Kidney capillary endothelial cell (primary cell): ENCODE results near the gene EHMT2.

Source experiments
- DNase-seq: peaks from one replicate; pipeline ENCODE4 v3.0.0-alpha.2; 2018; ENCODE audit warnings: low spot score

Gene EHMT2

DNA sequence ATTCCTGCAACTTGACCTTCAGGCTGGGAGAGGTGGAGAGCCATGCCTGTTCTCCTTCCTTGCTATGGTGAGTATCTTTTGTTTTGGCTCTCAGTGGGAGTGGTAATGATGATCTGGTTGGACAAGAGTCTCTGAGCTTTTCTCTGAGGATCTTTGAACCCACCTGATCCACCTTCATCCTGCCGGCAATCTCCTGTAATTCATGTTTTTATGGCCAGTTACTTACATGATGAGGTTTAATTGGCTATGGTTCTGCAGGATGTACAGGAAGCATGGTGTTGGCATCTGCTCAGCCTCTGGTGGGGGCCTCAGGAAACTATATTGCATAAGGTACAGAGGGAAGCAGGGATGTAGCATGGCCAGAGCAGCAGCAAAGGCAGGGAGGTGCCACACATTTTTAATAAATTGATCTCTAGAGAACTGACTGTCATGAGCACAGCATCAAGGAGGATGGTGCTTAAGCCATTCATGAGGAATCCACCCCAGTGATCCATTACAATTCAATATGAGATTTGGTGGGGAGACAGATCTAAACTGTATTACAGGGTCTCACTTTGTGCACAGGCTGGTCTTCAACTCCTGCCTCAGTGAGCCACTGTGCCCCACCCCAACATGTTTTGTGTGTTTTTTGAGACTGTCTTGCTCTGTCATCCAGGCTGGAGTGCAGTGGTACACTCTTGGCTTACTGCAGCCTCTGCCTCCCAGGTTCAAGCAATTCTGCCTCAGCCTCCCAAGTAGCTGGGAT, 60.0 kb downstream of the EHMT2 start:
- no peak for DNase-seq

DNA sequence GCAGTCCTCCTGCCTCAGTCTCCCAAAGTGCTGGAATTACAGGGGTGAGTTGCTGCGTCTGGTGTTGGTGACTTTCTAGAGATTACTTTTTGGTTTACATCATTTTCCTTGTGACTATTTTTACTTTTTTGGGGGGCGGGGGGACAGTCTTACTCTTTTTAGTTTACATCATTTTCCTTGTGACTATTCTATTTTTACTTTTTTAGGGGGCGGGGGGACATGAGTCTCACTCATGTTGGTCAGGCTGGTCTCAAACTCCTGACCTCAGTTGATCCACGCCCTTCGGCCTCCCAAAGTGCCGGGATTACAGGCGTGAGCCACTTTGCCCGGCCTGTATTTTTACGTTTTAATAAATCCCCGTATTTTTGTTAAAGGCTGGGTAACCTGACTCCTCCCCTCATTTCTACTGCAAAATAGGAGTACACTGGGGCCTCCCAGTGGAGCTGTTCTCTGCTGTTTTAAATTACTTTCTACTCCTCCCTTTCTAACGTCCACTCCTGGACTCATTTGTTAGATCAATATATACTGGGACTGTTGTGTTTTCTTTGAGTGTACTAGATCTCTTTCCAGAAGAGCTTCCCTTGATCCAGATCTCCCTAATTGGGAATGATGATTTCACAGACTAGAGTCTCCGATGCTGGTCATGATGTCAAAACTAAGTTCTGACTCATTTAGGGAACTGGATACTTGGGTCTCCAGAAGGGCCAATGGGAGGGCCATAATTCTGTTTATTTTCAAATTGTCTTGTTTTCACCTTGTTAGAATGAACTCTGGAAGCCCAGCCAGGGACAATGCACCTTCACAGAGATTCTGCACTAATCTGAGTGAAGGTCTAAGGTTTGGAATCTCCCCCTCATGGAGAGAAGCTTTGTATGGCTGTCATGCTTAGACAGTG, 60.8 kb downstream of the EHMT2 start:
- no peak for DNase-seq

DNA sequence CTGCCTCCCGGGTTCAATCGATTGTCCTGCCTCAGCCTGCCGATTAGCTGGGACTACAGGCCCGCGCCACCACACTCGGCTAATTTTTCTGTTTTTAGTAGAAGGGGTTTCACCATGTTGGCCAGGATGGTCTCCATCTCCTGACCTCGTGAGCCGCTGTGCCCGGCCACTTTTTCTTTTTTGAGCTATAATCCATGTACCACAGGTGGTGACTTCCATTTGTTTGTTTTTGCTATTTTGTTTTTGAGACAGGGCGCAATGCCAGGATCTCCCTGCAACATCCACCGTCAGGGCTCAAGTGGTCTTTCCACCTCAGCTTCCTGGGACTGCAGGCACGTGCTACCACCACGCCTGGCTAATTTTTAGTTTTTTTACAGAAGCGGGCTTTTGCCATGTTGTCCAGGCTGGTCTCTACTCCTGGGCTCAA, 61.4 kb downstream of the EHMT2 start:
- DNase-seq, result no peak

DNA sequence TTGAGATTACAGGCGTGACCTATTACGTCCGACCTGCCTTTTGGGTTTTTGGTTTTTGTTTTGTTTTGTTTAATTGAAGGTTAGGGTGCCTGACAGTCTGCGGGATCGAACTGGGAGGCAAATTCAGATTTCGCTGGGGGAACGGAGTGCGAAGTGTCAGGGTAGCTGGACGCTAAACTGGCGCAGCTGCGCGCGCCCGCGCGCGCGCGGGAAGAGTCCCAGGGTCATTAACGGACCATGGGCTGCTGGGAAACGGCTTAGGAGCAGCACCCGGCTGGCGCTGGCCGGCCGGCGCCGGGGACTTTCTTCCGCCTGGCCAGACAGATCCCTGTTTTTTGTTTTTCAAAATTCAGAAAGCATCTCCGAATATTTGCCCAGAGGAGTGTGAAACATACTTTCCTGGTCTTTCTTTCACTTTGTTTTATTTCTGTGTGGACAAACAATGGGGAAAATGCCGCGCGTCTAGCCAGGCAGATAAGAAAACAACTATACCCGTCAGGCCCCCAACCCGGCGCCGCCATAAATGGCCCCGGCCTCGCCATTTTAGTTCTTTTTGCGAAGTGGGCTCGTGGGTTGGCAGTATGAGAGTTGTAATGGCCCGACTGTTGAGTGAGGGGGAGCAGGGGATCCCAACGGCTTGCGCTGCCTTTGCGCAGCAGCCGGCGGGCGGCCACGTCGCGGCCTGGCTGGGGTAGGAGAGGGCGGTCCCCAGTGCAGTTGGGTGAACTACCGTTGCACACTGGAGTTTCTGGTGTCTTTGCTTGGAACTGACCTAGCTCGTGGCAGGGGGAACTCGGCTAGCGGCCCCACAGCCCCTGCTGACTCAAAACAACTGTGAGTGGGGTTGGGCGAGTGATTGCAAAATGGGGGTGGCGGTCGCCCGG, 62.9 kb downstream of the EHMT2 start:
- peak; percentile 87 for DNase-seq

DNA sequence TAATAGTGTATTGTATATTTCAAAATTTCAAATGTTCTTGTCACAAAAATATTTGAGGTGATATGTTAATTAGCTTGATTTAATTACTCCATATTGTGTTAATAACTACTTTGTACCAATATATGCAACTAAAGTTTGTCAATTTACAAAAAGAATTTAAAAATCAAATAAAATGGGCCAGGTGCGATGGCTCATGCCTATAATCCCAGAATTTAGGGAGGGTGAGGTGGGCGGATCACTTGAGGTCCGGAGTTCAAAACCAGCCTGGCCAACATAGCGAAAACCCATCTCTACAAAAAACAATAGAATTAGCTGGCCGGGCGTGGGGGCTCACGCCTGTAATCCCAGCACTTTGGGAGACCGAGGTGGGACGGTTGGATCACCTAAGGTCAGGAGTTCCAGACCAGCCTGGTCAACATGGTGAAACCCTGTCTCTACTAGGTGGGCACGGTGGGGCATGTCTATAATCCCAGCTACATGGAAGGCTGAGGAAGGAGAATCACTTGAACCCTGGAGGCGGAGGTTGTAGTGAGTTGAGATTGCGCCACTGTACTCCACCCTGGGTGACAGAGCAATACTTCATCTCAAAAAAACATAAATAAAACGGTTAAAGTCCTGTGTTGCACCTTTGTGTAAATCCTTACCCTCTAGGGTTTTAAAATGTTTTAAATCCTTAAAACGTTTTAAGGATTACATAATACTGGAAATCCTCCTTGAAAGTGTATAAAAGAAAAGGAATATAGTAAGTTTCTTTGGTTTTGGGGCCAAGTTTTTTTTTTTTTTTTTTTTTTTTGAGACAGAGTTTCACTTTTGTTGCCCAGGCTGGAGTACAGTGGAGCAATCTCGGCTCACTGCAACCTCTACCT, 65.9 kb downstream of the EHMT2 start:
- no peak for DNase-seq

DNA sequence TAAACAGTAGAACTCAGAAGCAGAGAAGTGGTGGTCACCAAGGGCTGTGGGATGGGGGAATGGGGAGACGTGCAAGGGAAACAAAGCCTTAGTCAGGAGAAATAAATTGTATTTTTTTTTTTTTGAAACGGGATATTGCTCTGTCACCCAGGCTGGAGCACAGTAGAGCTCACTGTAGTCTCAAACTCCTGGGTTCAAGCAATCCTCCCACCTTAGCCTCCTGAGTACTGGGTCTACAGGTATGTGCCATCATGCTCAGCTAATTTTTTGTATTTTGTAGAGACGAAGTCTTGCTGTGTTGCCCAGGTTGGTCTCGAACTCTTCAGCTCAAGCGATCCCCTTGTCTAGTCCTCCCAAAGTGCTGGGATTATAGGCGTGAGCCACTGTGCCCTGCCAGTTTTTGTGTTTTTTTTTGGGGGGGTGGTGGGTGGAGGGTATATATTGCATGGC, 66.6 kb downstream of the EHMT2 start:
- no peak for DNase-seq
